GM12872 (cell line): ENCODE results near the gene NOTCH4.

ENCODE experiments used
- TF ChIP-seq, protein P1 (sequence below): IDR thresholded peaks from 3 replicates; pipeline ENCODE4 v1.5.1; 2011; ENCODE audit warnings: low read depth, mild to moderate bottlenecking, low read length, moderate library complexity; ENCODE audit not compliant: insufficient read depth

NOTCH4 gene

DNA sequence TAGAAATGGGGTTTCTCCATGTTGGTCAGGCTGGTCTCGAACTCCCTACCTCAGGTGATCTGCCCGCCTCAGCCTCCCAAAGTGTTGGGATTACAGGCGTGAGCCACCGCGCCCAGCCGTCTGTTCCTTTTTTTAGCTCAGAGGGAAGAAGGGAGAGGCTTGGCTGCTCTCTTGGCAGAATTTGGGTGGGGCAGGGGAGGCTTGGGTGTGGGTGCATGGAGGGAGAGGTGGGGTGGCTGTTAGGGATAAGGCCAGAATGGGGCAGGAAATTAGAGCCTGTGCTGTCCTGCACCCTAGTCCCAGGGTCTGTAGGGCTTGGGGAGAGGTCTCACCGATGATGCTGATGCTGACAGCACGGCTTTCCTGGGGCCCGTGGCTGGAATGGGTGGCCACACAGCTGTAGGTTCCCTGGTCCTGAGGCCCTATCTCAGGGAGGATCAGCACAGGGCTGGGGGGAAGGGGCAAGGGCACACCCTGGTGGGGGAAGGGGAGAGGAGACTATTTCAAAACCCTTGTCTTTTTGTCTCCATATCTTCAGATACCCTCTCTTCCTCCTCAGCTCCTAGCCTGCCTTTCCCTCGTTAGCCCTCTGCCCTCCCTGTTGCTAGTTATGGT is 41.8 kb downstream of the NOTCH4 start:
- TF ChIP-seq, protein P1, sequence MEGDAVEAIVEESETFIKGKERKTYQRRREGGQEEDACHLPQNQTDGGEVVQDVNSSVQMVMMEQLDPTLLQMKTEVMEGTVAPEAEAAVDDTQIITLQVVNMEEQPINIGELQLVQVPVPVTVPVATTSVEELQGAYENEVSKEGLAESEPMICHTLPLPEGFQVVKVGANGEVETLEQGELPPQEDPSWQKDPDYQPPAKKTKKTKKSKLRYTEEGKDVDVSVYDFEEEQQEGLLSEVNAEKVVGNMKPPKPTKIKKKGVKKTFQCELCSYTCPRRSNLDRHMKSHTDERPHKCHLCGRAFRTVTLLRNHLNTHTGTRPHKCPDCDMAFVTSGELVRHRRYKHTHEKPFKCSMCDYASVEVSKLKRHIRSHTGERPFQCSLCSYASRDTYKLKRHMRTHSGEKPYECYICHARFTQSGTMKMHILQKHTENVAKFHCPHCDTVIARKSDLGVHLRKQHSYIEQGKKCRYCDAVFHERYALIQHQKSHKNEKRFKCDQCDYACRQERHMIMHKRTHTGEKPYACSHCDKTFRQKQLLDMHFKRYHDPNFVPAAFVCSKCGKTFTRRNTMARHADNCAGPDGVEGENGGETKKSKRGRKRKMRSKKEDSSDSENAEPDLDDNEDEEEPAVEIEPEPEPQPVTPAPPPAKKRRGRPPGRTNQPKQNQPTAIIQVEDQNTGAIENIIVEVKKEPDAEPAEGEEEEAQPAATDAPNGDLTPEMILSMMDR: no peak

DNA sequence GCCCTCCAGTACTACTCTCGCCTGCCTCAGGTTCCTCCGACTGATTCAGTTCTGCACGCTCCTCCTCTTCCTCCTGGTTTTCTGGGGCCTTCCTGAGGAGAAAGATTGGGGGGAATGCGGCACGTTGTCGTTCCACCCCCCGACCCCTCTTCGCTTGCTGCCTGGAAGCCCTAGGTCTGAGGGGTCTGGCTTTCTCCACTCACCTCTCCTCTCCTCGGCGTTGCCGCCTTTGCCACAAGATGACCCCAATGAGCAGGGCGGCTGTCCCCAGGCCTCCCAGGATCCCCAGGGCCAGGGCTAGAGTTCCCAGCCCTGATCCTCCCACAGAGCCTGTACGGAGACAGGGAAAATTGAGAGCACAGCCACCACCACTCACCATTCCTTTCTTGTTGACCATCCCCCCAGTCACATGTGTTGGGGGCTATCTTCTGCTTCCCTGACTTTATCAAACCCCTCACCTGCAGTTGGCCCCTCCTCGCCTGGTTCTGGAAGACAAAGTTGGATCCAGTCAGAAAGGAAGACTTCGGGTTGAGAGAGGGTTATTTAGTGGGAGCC is 42.6 kb downstream of the NOTCH4 start:
- TF ChIP-seq, protein P1: no peak

GRCh38 chr6:32179766-32180405 is 44.0 kb downstream of the NOTCH4 start:
- TF ChIP-seq, protein P1: no peak

DNA sequence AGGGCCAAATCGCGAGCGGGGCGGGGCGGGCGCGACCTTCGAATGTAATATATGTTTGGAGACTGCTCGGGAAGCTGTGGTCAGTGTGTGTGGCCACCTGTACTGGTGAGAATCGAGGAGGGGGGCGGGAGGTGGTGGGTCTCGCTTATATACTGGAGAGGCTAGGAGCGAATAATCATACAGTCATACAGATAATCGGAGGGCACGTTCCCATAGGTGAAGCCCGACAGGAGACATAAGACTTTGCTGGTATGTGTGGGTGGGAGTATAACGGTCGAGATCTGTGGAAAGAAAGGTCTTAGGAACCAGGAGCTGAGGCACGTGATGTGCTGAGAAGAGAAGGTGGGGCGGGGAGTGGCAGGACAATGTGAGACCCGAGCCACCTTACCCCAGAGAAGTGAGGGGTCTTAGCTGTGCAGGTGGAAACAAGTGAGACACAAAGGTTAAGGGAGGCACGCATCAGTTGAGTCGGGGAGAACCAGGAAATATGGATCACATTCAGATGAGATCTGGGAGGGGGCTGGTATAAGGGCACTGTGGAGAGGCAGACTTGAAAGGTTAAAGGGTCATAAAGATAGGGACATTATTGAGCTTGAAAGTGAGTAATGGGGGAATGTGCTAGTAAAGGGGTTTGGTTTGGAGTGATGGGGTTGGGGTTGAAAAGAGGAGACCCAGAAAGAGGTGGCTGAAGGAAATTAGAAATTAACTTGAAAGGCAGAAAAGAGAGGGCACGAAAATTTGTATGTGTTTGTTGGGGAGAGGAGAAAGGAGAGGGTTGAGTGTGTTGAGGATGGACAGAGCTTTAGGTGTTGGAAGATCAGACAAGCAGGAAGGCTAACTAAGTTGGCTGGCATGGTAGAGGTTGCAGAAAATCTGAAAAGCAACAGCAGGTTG is 45.1 kb downstream of the NOTCH4 start:
- TF ChIP-seq, protein P1: no peak

DNA sequence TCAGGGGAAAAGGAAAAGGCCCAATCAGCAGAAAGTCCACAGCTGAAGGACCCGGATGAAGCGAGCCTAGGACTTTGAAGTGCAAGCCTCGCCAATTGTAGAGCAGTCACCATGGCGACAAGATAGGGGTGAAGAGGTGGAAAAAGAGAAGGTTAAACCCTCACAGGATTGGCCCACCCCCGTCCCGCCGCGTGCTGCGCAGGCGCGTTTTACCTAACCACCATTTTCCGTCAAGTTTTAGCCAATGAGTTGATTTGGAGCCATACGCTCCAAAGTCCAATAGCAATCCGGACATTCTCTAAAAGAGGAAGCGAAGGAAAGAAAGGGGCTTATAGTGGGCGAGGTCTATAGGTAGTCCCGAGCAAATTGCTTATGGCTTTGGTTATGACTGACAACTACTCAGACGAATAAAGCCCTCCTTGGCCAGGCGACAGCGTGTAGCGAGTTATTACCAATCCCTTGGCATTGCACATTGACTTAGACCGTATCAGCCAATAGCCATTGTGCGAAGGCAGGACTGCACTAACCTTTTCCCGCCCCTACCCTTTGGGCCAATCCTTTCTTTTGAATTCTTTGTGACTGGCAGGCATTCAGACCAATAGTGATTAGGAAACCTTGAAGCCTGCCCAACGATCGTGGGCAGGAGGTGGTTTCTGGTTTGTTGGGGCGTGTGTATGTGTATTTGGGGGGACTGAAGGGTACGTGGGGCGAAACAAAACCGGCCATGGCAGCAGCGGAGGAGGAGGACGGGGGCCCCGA is 45.9 kb downstream of the NOTCH4 start, which contains the start of gene RNF5:
TSS of gene RNF5 (plus strand) at position 618 of the 759 bp plus-strand sequence. CDS start at position 725, 107 bp downstream.
- TF ChIP-seq, protein P1: no peak

DNA sequence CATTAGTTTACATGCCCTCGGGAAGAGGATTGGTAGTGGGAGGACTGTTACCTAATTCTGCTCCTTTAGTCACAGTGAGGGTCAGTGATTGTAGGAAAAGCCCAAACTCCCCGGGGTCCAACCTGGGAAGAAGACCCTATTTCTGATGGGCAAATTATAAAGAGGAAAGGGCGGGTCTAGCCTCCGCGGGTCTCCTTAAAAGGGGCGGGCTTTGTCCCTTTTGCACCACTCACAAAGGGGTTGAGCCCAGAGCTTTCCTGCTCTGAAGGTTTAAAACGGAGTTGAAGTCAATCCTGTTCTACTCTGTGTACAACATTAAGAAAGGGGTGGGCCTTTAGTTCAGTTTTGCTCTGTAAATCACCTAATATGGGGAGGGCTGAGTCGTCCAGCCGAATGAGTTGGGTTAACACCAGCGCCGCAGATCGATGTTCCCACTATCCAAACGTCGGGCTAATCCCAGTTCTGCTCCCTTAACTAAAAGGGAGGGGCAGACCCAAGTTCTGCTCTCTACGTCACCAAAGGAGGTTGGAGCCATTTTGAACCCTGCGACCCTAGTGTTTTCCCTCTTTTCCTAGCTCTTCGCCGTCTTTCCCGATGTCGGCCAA is 46.6 kb downstream of the NOTCH4 start:
- TF ChIP-seq, protein P1: no peak
